Loucy (cell line): ENCODE data around the gene DNAJB6.

Source experiments
- EZH2phosphoT487 ChIP-seq: fragments of 200-600 bp; IDR thresholded peaks from 2 replicates; pipeline ENCODE4 v1.6.1; 2018; ENCODE audit warnings: antibody characterized with exemption, mild to moderate bottlenecking, moderate library complexity, borderline replicate concordance
- TF ChIP-seq, protein P1 (sequence below): fragments of 200-600 bp; sonication (generic); conservative IDR thresholded peaks from 2 replicates; pipeline ENCODE4 v1.5.1; 2014; ENCODE audit warnings: mild to moderate bottlenecking, antibody characterized with exemption, low read length

DNA sequence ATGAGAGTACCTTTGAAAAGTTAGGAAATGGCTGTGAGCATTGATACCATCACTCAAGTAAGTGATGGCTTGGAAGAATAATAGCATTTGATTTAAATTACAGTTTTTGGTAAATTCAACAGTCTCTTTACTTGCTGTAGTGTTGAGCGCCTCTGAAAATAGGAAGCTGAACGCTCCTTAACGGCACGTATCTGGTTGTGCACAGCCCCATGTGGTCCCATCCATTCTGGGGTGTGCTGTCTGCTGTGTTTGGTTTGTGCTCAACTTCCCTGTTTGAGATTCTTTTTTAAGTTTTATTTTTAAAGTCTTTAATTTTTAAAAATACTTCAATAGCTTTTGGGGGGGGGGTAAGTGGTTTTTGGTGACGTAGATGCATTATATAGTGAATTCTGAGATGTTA lies 51.5 kb downstream of the DNAJB6 start:
- no peak for TF ChIP-seq EZH2phosphoT487
- TF ChIP-seq, protein P1, sequence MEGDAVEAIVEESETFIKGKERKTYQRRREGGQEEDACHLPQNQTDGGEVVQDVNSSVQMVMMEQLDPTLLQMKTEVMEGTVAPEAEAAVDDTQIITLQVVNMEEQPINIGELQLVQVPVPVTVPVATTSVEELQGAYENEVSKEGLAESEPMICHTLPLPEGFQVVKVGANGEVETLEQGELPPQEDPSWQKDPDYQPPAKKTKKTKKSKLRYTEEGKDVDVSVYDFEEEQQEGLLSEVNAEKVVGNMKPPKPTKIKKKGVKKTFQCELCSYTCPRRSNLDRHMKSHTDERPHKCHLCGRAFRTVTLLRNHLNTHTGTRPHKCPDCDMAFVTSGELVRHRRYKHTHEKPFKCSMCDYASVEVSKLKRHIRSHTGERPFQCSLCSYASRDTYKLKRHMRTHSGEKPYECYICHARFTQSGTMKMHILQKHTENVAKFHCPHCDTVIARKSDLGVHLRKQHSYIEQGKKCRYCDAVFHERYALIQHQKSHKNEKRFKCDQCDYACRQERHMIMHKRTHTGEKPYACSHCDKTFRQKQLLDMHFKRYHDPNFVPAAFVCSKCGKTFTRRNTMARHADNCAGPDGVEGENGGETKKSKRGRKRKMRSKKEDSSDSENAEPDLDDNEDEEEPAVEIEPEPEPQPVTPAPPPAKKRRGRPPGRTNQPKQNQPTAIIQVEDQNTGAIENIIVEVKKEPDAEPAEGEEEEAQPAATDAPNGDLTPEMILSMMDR, result no peak
